ENCODE results near the gene SF3A1. TPM values are rescaled to one million over a fixed set of nuclear protein-coding genes. Genes with fewer than 3 reads are reported as not detected.
"Not testable (repeated sequence)": the region's sequence is repeated elsewhere in the genome, so short reads cannot be mapped to it uniquely, and the experiment has no call there.

SF3A1 gene
- total RNA-seq, 1 experiment from 2014 or later, result 64.7 TPM

- Histone ChIP-seq H3K36me3 (peaks cover 70% of the 10 kb centered on the region), H3K27ac (no peak overlapping the region), H3K4me3 (no peak overlapping the region), H3K9me3 (replicated peaks) (no peaks in the 10 kb centered on the region), H3K4me1 (no peaks in the 10 kb centered on the region), H3K27me3 (no peaks in the 10 kb centered on the region)
- DNase-seq, result no peak
These were observed 7.9 kb downstream of the SF3A1 start for GRCh38 chr22:30348809-30349208.

GRCh38 chr22:30348404-30348803 is 8.3 kb downstream of the SF3A1 start:
- H3K27me3 ChIP-seq, result no peaks in the 10 kb centered on the region
- no peaks in the 10 kb centered on the region for H3K9me3 ChIP-seq (replicated peaks)
- no peak for DNase-seq
- peaks cover 74% of the 10 kb centered on the region for H3K36me3 ChIP-seq
- no peaks in the 10 kb centered on the region for H3K4me1 ChIP-seq
- H3K4me3 ChIP-seq, result no peak overlapping the region
- H3K27ac ChIP-seq, result no peak overlapping the region

GRCh38 chr22:30347255-30347892 is 9.3 kb downstream of the SF3A1 start:
- Histone ChIP-seq H3K27me3 (no peaks in the 10 kb centered on the region), H3K36me3 (peaks cover 76% of the 10 kb centered on the region), H3K27ac (no peak overlapping the region), H3K4me1 (no peaks in the 10 kb centered on the region), H3K4me3 (no peak overlapping the region), H3K9me3 (replicated peaks) (no peaks in the 10 kb centered on the region)
- no peak for DNase-seq

- Histone ChIP-seq H3K4me1 (no peaks in the 10 kb centered on the region), H3K9me3 (replicated peaks) (no peaks in the 10 kb centered on the region), H3K27ac (no peak overlapping the region), H3K27me3 (no peaks in the 10 kb centered on the region), H3K36me3 (peaks cover 68% of the 10 kb centered on the region), H3K4me3 (no peak overlapping the region)
- DNase-seq, result no peak
These were observed 12.1 kb downstream of the SF3A1 start for GRCh38 chr22:30344447-30345200.

GRCh38 chr22:30340911-30341685 is 15.6 kb downstream of the SF3A1 start:
- no peaks in the 10 kb centered on the region for H3K9me3 ChIP-seq (replicated peaks)
- H3K36me3 ChIP-seq, result peaks cover 78% of the 10 kb centered on the region
- H3K4me1 ChIP-seq, result no peaks in the 10 kb centered on the region
- H3K27ac ChIP-seq, result no peak overlapping the region
- no peaks in the 10 kb centered on the region for H3K27me3 ChIP-seq
- no peak for DNase-seq
- no peak overlapping the region for H3K4me3 ChIP-seq

GRCh38 chr22:30338802-30339201 is 17.9 kb downstream of the SF3A1 start:
- no peaks in the 10 kb centered on the region for H3K9me3 ChIP-seq (replicated peaks)
- H3K4me3 ChIP-seq, result no peak overlapping the region
- DNase-seq, result no peak
- no peaks in the 10 kb centered on the region for H3K27me3 ChIP-seq
- H3K27ac ChIP-seq, result no peak overlapping the region
- no peaks in the 10 kb centered on the region for H3K4me1 ChIP-seq
- peaks cover 78% of the 10 kb centered on the region for H3K36me3 ChIP-seq

- not testable (repeated sequence) for H3K9me3 ChIP-seq (replicated peaks); H3K27me3 ChIP-seq; DNase-seq; H3K4me1 ChIP-seq; H3K4me3 ChIP-seq; H3K27ac ChIP-seq
- peaks cover 78% of the 10 kb centered on the region for H3K36me3 ChIP-seq
These were observed 18.4 kb downstream of the SF3A1 start for GRCh38 chr22:30338341-30338740.

- peaks cover 74% of the 10 kb centered on the region for H3K36me3 ChIP-seq
These were observed 19.3 kb downstream of the SF3A1 start for GRCh38 chr22:30337461-30337778.

GRCh38 chr22:30336752-30337460 is 19.8 kb downstream of the SF3A1 start:
- Histone ChIP-seq H3K27me3 (no peaks in the 10 kb centered on the region), H3K27ac (no peak overlapping the region), H3K4me1 (no peaks in the 10 kb centered on the region), H3K36me3 (peaks cover 74% of the 10 kb centered on the region), H3K4me3 (no peak overlapping the region), H3K9me3 (replicated peaks) (no peaks in the 10 kb centered on the region)
- no peak for DNase-seq

More at GRCh38 chr22:30337461-30337778, 19.3 kb downstream of the SF3A1 start:
- no peak overlapping the region for H3K27ac ChIP-seq
- H3K9me3 ChIP-seq (replicated peaks), result no peaks in the 10 kb centered on the region
- no peaks in the 10 kb centered on the region for H3K27me3 ChIP-seq
- DNase-seq, result no peak
- no peaks in the 10 kb centered on the region for H3K4me1 ChIP-seq
- no peak overlapping the region for H3K4me3 ChIP-seq

- Histone ChIP-seq H3K4me3 (no peak overlapping the region), H3K36me3 (peaks cover 80% of the 10 kb centered on the region), H3K27me3 (no peaks in the 10 kb centered on the region), H3K9me3 (replicated peaks) (no peaks in the 10 kb centered on the region), H3K27ac (no peak overlapping the region), H3K4me1 (no peaks in the 10 kb centered on the region)
- DNase-seq, result no peak
These were observed 21.5 kb downstream of the SF3A1 start for GRCh38 chr22:30335236-30335635.

GRCh38 chr22:30334646-30335045 is 22.0 kb downstream of the SF3A1 start:
- Histone ChIP-seq H3K27ac (no peak overlapping the region), H3K27me3 (no peaks in the 10 kb centered on the region), H3K9me3 (replicated peaks) (no peaks in the 10 kb centered on the region), H3K36me3 (peaks cover 77% of the 10 kb centered on the region), H3K4me1 (no peaks in the 10 kb centered on the region), H3K4me3 (no peak overlapping the region)
- no peak for DNase-seq

GRCh38 chr22:30333707-30334087 is 23.0 kb downstream of the SF3A1 start:
- Histone ChIP-seq H3K4me3 (no peak overlapping the region), H3K9me3 (replicated peaks) (no peaks in the 10 kb centered on the region), H3K27me3 (no peaks in the 10 kb centered on the region), H3K36me3 (peaks cover 73% of the 10 kb centered on the region), H3K4me1 (no peaks in the 10 kb centered on the region), H3K27ac (no peak overlapping the region)
- DNase-seq, result no peak

GRCh38 chr22:30332994-30333706 is 23.5 kb downstream of the SF3A1 start:
- Histone ChIP-seq H3K27me3 (no peaks in the 10 kb centered on the region), H3K4me1 (no peaks in the 10 kb centered on the region), H3K27ac (no peak overlapping the region), H3K4me3 (no peak overlapping the region), H3K9me3 (replicated peaks) (no peaks in the 10 kb centered on the region), H3K36me3 (peaks cover 67% of the 10 kb centered on the region)
- DNase-seq, result no peak

GRCh38 chr22:30332551-30332950 is 24.1 kb downstream of the SF3A1 start:
- Histone ChIP-seq H3K9me3 (replicated peaks) (no peaks in the 10 kb centered on the region), H3K4me1 (no peaks in the 10 kb centered on the region), H3K4me3 (no peak overlapping the region), H3K27ac (no peak overlapping the region), H3K36me3 (peaks cover 63% of the 10 kb centered on the region), H3K27me3 (no peaks in the 10 kb centered on the region)
- DNase-seq, result no peak

Data from SJCRH30 (cell line).